Superior temporal gyrus (tissue), 1 donor: Measurements from ENCODE around the gene MAP4K2.

Experiments
- DNase-seq: peaks from one replicate; pipeline ENCODE4 v3.0.0-alpha.2; 2016; ENCODE audit errors: extremely low spot score

MAP4K2 gene

DNA sequence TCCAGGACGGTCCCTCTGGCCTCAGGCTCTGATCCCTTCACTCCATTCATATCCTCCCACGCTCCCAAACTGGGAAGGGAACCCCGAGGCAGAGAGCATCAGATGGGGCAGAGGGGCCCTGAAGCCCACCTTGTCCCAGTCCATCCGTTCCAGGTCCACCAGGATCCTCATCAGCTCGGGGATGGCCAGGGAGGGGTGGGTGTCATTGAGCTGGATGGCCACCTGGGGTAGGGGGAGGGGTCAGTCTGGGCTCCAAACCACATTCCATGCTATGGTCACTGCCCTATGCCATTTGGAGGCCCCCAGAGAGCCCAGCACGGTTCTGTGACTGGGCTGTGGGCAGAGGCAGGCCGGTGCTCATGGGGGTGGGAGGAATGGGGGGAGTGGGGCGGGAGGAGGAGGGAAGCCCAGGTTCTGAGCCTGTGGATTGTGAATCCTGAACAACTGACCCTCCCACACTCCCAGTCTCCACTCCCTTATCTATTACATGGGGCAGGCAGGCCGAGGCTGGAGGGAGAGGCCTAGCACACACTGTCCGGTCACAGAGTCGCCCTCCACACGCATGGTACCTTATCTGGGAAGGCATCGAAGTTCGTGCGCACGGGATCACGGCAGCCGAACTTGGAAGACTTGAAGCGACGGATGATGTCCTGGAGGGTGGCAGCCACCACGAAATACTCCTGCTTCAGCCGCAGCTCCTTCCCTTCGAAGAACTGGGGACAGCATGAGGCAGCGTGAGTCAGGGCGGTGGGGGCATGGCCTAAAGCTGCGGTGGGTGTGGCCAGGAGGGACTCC is 48.7 kb downstream of the MAP4K2 start:
- DNase-seq, result no peak

DNA sequence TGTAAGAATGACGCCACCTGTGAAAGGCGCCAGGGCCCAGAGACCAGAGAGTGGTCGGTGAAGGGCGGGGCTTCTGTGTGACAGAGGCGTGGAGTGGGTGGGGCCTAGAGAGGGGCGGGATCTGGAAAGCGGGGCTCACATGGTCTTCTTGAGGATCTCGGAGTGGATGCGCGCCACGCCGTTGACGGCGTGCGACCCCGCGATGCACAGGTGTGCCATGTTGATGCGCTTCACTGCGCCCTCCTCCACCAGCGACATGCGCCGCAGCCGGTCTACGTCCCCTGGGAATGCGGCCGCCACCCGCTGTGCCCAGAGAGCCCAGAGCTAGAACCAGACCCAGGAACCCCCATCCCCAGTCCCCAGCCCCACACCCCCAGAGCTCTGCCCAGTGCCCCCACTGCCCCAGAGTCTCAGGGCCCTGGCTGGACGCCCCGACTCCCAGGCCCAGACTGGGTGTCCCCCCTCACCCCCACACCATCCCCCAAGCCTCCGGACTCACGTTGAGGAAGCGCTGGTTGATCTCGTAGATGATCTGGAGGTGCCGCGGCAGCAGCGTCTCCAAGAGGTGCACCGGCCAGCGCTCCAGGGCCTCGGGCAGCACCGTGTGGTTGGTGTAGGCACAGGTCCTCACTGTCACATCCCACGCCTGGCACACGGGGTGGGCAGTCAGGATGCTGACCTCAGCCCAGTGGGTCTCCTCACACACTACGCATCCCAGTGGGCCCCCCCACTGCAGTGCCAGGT is 49.5 kb downstream of the MAP4K2 start:
- no peak for DNase-seq

DNA sequence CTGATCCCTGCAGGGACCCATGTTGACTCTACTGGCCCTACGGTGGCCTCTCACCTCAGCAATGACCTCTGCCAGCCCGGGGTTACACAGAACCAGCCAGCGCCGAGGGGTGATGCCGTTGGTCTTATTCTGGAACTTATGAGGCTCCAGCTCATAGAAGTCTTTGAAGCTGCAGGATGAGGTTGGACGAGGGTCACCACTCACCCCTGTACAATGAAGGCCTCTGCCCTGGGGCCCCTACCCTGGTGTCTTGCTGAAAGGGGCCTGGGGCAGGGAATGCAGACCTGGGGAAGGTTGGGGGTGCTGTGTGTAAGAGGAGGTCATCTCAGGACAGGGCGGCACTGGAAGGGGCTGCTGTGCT is 50.0 kb downstream of the MAP4K2 start:
- DNase-seq, result no peak

DNA sequence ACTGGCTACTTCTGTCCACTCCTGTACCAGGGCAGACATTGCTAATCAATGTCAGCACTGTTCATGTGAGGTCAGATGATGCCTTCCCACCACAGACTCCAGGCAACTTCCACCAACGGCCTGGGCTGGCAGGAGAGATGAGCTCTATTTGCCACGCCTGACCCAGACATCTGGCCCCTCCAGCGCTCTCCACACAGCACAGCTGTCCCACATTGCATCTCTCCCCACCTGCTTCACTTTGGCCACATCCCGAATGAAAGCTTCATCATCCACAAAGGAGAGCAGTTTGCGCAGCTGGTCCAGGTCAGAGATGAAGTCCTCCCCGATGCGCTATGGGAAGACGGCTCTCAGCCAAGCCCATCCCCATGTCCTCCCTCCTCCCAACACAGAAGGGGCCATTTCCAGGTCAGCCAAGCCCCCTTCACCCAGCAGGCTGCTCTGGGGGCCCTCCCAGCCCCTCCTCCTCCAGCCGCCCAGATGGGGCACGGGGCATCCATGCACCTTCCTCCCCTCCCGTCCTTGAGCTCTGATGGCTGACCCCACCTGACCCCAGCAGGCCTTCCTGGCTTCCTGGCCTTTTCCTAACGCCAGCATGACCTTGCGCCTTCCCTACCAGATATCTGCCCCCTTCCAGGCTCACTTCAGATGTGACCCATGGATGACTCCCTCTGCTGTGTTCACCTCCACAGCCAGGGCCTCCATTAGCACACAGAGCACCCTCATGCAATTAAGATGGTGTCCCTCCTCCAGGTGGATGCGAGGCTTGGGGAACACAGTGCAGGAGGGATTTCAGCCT is 50.6 kb downstream of the MAP4K2 start:
- DNase-seq, result no peak

DNA sequence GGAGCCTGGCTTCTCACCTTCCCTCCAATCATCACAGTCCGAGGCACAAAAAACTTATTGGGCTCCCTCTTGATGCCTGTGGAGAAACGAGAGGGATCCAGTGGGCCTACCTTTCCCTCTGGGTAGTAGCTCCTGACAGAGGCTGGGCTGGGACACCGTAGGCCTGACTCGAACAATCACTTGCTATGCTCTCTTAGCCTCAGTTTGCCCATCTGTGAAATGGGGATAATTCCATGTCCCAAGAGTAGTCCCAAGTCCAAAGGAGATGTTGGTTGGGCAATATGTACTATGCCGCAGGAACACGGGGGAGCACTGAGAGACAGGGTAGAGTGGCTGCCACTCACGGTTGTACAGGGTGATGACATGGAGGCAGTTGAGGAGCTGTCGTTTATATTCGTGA is 51.4 kb downstream of the MAP4K2 start:
- no peak for DNase-seq

DNA sequence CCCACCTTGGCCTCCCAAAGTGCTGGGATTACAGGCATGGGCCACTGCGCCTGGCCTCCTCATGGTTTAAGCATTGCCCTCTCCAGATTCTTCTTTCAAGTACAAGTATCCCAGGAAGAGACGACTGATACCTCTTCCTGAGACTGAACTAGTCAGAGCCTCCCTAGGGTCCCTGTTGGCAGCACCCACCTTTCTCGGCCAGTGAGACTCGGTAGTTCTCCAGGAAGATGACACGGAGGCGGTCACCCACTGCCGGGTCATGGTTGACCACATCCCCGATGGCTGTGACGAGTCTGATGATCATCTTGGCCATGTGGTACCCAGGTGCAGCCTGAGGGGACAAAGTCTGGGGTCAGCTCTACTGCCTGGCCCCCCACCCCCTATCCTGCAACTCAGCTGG is 51.9 kb downstream of the MAP4K2 start:
- no peak for DNase-seq

DNA sequence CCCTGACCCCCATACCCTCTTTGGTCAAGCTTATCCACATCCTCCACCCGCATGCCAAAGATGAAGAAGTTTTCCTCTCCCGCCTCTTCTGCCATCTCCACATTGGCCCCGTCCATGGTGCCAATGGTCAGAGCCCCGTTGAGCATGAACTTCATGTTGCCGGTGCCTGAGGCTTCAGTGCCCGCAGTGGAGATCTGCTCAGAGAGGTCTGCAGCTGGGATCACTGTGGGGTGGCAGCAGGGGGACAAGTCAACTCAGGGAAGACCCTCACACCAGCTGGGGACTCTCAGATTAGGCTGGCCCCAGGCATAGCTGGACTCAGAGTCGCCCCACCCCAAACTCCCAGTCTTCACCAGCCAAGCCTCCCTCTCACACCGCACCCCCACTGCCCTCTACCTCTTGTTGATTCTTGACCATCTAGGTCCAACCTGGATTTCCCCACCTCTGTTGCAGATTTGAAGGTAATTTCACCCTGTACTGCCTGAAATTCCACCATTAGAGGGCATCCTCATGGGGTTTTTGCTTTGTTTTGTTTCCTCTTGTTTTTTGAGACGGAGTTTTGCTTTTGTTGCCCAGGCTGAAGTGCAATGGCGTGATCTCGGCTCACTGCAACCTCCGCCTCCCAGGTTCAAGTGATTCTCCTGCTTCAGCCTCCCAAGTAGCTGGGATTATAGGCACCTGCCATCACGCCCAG is 52.5 kb downstream of the MAP4K2 start:
- no peak for DNase-seq

DNA sequence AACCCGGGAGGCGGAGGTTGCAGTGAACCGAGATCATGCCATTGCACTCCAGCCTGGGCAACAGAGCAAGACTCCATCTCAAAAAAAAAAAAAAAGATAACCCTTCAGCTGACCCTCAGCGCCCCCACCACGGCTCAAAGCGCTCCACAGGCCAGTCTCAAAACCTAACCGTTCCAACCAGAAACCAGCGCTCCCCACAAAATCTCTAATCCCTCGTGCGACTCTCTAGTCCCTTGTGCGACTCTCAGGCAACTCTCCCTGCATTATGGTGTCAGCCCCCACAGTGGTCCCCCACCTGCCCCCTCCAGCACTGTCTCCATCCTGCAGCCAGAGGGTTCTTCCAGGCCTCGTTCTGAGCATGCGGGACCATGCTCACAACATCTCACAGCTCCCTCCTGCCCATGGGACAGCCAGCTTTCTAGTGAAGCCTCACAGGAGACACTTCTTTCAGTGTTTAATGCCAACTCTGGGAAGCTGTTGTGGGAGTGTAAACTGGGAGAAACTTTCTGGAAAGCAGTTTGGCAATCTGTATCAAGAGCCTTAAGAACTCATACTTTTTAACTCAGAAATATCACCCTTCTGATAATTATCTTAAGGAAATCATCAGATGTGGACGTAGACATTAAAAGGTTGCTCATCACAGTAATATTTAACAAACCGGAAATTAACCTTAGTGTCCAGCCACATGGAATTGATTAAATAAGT is 54.9 kb downstream of the MAP4K2 start:
- no peak for DNase-seq

DNA sequence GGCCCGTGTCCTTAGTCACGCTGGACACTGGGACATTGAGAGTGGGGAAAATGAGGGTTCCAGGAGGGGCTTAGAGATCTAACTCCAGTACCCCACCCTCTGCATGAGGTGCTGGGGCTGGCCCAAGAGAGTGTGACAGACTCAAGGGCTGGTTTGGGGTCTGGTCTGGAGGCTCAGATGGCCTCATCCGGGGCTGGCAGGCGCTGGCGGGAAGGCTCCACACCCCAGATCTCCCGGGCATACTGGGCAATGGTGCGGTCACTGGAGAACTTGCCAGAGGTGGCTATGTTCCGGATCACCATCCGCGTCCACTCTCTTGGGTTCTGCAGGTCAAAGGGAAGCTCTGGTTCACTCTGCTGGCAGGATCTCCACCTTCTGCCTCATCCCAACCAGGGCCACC is 56.5 kb downstream of the MAP4K2 start:
- DNase-seq, result no peak

DNA sequence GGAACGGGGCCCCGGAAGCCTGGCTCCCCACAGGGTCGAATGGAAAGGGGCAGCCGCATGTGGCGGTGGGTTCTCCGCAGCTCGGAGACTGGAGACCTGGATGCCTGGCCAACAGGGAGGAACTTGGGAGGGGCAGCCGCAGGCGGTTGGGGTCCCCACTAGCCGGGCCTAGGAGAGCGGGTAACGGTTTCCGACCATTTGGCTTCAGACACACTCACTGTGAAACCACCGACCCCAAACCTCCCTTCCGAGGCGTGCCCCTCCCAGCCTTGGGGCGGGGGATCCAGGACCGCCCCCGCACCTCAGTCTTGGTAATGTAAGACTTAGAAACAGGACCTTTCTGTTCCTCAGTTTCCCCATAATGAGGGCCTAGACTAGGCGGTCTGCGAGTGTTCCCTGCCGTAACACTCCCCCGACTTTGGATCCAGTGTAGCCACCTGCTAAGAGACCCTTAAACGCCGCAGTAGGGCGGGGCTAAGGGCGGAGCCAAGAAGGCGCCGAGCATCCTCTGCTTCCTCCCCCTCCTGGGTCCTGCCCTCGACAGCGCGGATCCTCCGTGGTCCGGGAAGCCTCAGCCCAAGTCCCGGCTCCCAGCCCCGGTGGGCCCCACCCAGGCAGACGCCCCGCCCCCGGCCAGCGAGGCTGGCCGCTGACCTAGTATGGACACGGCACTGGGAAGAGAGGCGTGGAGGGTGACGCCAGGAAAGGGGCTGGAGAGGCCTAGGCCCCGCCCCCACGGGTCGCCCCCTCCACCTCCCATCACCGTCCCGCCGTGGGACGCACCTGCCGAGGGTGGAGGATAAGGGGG is 57.3 kb downstream of the MAP4K2 start:
- no peak for DNase-seq

DNA sequence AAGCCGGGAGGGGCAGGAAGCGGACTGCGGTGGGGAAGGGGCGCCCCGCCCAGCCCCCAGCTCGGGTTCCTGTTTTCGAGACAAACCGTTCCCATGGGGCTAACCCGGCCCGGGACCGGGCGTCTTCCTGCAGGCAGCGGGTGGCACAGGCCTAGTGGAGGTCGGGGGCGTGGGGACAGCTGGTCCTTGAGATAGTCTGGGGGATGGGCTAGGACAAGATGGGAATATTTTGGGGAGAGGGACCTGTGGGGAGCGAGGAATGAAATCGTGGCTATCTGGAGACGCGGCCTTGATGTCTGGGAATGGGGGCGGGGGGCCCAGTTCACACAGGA is 57.9 kb downstream of the MAP4K2 start:
- DNase-seq, result no peak

DNA sequence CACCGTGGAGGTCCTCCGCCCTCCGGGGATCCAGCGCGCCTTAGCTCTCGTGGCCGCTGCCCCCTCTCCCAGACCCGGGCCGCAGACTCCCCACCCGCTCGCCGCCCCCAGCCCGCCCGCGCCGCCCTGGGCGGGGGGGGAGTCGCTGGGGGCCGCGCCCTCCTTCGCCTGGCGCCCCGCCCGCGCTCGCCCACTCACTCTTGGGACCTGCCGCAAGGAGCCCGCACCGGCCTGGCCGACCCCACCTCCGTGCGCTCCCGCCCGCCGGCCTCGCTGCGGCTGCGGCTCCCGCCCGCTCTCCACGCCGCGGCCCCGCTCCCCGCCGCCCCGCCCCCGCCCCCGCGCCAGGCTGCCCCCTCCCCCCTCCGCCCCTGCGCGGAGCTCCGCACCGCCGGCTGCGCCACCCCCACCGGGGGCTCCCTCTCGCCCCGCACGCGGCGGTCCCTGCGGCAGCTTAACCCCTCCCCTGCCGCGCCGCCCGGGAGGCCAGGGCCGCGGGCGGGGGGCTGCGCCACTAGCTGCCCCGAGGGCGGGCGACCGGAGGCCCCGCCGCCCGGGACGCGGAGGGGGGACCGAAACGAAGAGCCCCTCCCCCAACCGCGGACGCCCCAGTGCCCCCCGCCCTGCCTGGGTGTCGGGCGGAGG is 58.3 kb downstream of the MAP4K2 start:
- DNase-seq, result no peak

DNA sequence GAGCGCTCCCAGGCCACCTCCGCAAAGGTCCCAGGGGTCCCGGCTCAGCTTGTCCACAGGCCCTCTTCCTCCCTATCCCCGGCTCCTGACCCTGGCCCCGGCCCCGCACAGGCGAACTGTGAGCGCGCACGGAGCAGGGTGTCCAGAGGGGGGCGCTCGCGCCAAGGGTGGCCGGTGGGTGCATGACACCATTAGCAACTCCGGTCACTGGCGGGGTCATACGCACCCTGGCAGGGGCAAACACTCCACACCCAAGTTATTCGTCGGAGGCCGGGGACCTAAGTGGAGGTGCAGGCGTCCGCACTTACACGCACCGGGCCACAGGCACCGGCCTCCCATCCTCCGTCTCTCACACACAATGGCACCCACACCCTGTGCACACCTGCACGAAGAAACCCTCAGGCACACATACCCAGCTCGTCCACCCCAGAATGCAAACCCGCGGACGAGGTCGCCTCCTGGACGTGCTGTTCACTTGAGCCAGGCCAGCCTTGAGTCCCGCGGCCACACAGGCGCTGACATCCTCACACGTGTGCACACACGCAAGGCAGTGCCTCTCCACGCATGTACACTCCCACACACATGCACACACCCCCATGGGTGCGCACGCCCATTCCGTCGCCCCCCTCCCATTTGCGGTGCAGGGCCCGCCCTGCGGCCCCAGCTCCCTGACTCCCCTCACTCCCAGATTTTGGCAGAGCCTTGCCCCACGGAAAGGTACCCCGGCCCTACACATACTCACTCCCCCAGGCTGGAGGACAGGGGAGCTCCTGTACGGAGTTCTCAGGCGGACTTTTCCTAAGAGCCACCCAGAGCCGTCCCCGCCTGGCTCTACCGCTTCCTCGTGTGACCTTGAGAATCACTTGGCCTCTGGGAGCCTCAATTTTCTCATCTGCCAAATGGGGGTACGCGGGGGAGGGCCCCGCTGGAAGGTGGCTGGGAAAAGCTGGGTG is 59.1 kb downstream of the MAP4K2 start, which contains the start of gene RASGRP2:
TSS of gene RASGRP2 (minus strand) at position 552 of the 953 bp plus-strand sequence. CDS start 1,276 bp downstream, outside the sequence.
- no peak for DNase-seq

DNA sequence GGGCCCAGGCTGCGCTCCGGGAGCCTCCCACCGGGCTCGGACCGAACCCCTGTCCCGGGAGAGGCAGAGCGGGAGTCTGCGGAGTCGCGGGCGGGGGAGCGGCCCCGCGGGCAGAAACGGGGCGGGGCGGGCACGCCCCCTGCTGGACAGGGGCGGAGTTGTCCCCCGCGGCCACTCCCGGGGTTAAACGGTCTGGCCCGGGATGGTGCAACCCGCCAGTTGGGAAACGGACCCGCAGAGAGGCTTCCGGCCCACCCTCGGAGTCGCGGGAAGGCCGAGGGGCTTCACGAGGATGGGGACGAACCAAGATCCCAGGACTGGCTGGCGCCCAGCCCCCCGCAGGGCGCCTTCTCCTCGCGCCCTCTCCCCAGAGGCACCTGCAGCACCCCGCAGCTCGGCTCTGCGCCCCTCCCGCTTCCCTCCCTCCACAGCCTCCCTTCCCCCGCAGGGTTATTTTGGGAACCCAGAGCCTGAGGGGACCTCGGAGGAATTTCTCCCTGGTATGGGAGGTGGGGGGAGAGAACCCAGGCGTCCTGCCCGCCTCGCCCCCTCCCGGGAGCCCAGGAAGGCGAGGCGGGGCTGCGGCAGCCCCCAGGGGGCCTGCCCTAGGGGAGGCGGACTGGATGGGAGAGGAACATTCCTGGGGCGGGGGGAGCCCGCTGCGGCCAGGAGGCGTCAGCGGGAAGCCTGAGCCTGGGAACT is 60.0 kb downstream of the MAP4K2 start:
- DNase-seq, result no peak

DNA sequence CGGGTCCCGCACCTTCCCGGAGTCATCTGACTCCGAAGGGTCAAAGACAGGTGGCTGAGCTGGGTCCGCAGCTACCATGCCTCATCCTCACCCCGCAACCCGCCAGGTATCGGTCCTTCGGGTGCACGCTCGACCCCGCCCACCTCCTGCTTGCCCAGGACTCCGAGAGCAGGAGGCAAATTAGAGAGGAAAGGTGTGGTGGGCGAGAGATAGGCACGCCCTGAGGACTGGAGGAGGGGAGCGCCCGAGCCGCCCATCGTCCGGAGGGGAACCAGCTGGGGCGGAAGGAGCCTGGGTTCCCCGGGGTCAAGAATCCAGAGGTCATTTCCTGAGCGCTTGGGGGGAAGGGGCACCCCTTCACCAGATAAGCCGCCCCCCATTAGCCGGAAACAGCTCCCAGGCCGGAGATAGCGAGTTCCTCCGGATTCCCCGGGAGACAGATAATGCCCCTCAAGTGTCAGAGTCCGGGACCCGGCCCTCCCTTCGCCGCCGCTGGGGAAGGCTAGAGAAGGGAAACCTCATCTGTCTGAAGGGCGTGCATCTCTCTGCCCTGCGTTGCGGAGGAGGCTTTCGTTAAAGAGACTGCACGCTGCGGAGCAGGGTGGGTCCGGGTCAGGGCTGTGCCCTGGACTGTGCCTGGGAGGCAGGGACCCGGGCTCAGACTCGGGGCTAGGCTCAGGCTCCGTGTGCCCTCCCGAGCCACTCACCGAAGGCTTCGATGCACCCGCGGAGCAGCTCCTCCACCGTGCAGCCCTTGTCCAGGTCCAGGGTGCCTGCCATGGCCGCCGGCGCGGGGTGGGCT is 60.7 kb downstream of the MAP4K2 start:
- DNase-seq, result no peak

DNA sequence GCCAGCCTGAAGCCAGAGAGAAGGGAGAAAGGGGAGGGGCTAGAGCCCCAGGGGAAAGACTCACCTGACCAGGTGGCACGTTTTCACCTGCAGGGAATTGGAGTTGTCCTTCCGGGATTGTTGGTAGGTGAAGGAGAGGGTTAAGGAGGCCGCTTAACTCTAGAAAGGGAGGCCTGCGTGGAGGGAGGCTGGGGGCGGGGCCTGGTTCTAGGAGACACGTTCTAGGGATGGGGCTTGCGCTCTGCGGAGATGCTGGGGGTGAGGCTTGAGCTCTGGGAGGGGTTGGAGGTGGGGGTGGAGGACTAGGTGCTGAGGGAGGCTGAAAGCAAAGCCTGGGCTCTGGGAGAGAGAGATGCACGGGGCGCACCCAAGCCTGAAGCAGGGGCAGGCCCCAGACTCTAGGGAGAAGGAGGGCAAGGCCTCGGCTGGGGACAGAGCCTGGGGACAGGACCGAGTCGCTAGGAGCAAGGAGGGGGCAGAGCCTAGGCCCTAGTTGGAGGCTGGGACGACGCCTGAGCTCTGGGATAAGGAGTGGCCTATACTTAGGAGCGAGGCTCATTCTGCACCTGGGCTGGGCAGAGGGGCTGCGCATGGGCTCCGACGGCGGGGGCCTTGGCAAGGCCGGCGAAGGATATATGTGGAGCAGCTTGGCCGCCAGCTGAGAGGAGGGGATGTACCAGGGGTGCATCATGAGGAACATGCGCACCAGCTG is 61.5 kb downstream of the MAP4K2 start:
- no peak for DNase-seq

DNA sequence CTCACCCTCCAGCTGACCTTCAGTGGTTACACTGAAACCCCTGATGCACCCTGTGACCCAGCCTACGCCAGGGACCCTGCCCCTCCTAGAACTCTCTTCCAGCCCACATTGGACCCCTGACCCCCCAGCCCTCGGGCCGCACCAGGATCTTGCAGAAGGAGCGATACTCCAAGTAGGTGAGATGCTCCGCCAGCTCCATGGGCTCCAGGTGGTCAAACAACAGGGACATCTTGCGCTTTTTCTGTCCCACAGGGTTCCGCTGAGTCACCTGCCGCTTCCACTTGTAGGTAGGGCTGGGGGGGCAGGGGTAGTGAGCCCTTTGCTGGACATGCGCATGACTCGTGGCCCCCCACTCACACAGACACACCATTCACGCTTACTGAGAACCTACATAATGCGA is 63.1 kb downstream of the MAP4K2 start:
- no peak for DNase-seq
